Activated CD4-positive, CD25-positive, alpha-beta regulatory T cell treated with anti-CD3 and anti-CD28 coated beads, Interleukin-2, amount 50 U/mL, for 16 hours (primary cell): ENCODE results near the gene EFHD2.

ENCODE experiments used
- DNase-seq: peaks from one replicate; pipeline ENCODE4 v3.0.0-alpha.2; 2020; ENCODE audit warnings: low read depth, low spot score

The EFHD2 gene

DNA sequence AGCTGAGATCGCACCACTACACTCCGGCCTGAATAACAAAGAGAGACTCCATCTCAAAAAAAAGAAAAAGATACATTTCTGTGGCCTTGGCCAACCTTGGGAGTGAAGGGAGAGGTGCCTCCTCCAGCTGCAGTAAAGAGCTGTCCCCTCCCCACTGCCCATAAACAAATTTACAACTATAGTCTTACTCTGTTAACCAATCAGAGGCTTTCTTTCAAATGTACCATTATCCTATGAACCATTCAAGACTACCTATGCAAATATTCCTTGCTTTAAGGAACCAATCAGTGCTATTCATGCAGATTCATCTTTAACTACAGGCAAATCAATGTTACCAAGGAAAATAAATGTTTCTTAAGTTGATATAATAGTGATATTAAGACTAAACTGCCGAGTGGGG lies 67.2 kb downstream of the EFHD2 start:
- DNase-seq: no peak

DNA sequence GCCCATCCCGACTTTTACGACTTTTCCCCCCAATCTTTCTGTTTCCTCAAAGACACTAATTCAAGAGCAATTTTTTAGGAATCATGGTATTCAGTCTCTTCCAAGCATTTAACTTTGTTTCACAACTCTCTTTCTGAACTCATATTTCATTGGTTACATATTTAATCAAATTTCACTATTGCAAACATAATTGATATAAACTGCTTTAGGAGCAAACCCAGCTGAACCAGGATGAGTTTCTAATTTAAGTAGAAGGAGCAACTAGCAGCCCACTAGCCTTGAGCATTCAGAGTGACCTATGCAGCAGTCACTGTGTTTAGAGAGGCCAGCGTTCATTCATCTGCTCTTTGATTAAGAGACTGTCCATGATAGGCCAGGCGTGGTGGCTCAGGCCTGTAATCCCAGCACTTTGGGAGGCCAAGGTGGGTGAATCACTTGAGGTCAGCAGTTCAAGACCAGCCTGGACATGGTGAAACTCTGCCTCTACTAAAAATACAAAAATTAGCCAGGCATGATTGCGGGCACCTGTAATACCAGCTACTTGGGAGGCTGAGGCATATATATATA lies 68.0 kb downstream of the EFHD2 start:
- DNase-seq: no peak
